GM12878 (cell line): Measurements from ENCODE around the gene MEAK7.
"Not testable (repeated sequence)": the region's sequence is repeated elsewhere in the genome, so short reads cannot be mapped to it uniquely, and the experiment has no call there.

Experiments
- BHLHE40 ChIP-seq, 2 experiments: fragments of 450-650 bp in 1 of 2; IDR thresholded peaks; 2 replicates each; pipeline ENCODE4 v1.6.1; 2011 to 2017; ENCODE audit warnings: low read depth in 2 of 2, borderline replicate concordance in 1 of 2, improper control_type of control experiment in 1 of 2, low read length in 1 of 2, mild to moderate bottlenecking in 1 of 2
- CEBPB ChIP-seq, 2 experiments: fragments of 150-350 bp in 1 of 2; IDR thresholded peaks; 2 replicates each; pipeline ENCODE4 v1.6.1; 2012 to 2014; ENCODE audit warnings: low read depth in 2 of 2, low read length in 2 of 2, borderline replicate concordance in 1 of 2, inconsistent platforms in 1 of 2
- EZH2 ChIP-seq: IDR thresholded peaks from 2 replicates; pipeline ENCODE4 v1.6.1; 2012; ENCODE audit warnings: low read depth, mild to moderate bottlenecking, control low read depth, inconsistent platforms, low read length, borderline replicate concordance; ENCODE audit not compliant: control insufficient read depth
- FOXK2 ChIP-seq: fragments of 450-650 bp; IDR thresholded peaks from 2 replicates; pipeline ENCODE4 v1.6.1; 2017; ENCODE audit warnings: mild to moderate bottlenecking, moderate library complexity
- HDAC2 ChIP-seq: fragments of 200-600 bp; sonication (generic); IDR thresholded peaks from 2 replicates; pipeline ENCODE4 v1.6.1; 2017
- MXI1 ChIP-seq: fragments of 150-350 bp; IDR thresholded peaks from 2 replicates; pipeline ENCODE4 v1.6.1; 2011; ENCODE audit warnings: low read depth, mild to moderate bottlenecking, inconsistent platforms, low read length, improper control_type of control experiment
- POLR2A ChIP-seq: IDR thresholded peaks from 2 replicates; pipeline ENCODE4 v1.6.1; 2011; ENCODE audit warnings: low read depth, mild to moderate bottlenecking, low read length
- POLR2AphosphoS5 ChIP-seq: IDR thresholded peaks from 2 replicates; pipeline ENCODE4 v1.6.1; 2011; ENCODE audit warnings: mild to moderate bottlenecking, low read length, inconsistent platforms
- RCOR1 ChIP-seq: conservative IDR thresholded peaks from 2 replicates; pipeline ENCODE4 v1.6.1; 2012; ENCODE audit warnings: low read depth, low read length, improper control_type of control experiment
- SREBF1 ChIP-seq: IDR thresholded peaks from 2 replicates; pipeline ENCODE4 v1.6.1; 2012; ENCODE audit warnings: mild to moderate bottlenecking, low read length
- YY1 ChIP-seq: IDR thresholded peaks from 2 replicates; pipeline ENCODE4 v1.6.1; 2011; ENCODE audit warnings: low read depth, mild to moderate bottlenecking, low read length
- ZNF274 ChIP-seq: IDR thresholded peaks from one replicate; pipeline ENCODE4 v1.8.0; 2011; ENCODE audit not compliant: insufficient read length, insufficient read depth
- TF ChIP-seq, protein P1 (sequence below), 3 experiments: IDR thresholded peaks in 2 of 3; conservative IDR thresholded peaks in 1 of 3; 2 replicates each; pipeline ENCODE4 v1.5.1; 2011; ENCODE audit warnings: low read depth in 3 of 3, low read length in 3 of 3, mild to moderate bottlenecking in 3 of 3, control low read depth in 2 of 3, moderate library complexity in 2 of 3, inconsistent platforms in 1 of 3, mixed read lengths in 1 of 3; ENCODE audit not compliant: control insufficient read depth in 2 of 3, insufficient read depth in 1 of 3; ENCODE audit errors: extremely low read depth in 1 of 3

- TF ChIP-seq, protein P1, sequence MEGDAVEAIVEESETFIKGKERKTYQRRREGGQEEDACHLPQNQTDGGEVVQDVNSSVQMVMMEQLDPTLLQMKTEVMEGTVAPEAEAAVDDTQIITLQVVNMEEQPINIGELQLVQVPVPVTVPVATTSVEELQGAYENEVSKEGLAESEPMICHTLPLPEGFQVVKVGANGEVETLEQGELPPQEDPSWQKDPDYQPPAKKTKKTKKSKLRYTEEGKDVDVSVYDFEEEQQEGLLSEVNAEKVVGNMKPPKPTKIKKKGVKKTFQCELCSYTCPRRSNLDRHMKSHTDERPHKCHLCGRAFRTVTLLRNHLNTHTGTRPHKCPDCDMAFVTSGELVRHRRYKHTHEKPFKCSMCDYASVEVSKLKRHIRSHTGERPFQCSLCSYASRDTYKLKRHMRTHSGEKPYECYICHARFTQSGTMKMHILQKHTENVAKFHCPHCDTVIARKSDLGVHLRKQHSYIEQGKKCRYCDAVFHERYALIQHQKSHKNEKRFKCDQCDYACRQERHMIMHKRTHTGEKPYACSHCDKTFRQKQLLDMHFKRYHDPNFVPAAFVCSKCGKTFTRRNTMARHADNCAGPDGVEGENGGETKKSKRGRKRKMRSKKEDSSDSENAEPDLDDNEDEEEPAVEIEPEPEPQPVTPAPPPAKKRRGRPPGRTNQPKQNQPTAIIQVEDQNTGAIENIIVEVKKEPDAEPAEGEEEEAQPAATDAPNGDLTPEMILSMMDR (IDR thresholded peaks at IDR 0.05 in 2 of 3, conservative IDR thresholded peaks at IDR 0.05 in 1 of 3; ENCODE audit: control insufficient read depth in 2 of 3, extremely low read depth in 1 of 3, insufficient read depth in 1 of 3, low read depth in 3 of 3, low read length in 3 of 3): not testable (repeated sequence)
- TF ChIP-seq ZNF274; POLR2AphosphoS5; POLR2A; EZH2; YY1; RCOR1; BHLHE40 (IDR thresholded peaks at IDR 0.05; ENCODE audit: borderline replicate concordance in 1 of 2, low read depth in 2 of 2, low read length in 1 of 2); FOXK2; CEBPB (IDR thresholded peaks at IDR 0.05; ENCODE audit: borderline replicate concordance in 1 of 2, low read depth in 2 of 2, low read length in 2 of 2); HDAC2; SREBF1; MXI1: not testable (repeated sequence)
These were observed 13.8 kb upstream of the MEAK7 start for GRCh38 chr16:84518220-84518619.
